GM21717 (cell line): Measurements from ENCODE around the gene HECTD2.
"Not testable (repeated sequence)": the region's sequence is repeated elsewhere in the genome, so short reads cannot be mapped to it uniquely, and the experiment has no call there.

Experiments used
- ATAC-seq: cut with Tn5 transposase; IDR thresholded peaks from one replicate; pipeline ENCODE4 v1.9.1; 2021; ENCODE audit warnings: mild to moderate bottlenecking, moderate library complexity; ENCODE audit not compliant: unreplicated experiment

Gene HECTD2

GRCh38 chr10:91536733-91537132 lies 126.6 kb downstream of the HECTD2 start:
- ATAC-seq = no peak

GRCh38 chr10:91537614-91538383 lies 127.7 kb downstream of the HECTD2 start:
- no peak for ATAC-seq

GRCh38 chr10:91539930-91540329 lies 129.8 kb downstream of the HECTD2 start:
- no peak for ATAC-seq

GRCh38 chr10:91540733-91541132 lies 130.6 kb downstream of the HECTD2 start:
- ATAC-seq = no peak

GRCh38 chr10:91541481-91541880 lies 131.3 kb downstream of the HECTD2 start:
- ATAC-seq = no peak

GRCh38 chr10:91545384-91545783 lies 135.2 kb downstream of the HECTD2 start:
- ATAC-seq = no peak

- no peak for ATAC-seq
Observed at GRCh38 chr10:91545838-91546237, 135.7 kb downstream of the HECTD2 start.

- ATAC-seq = no peak
Observed at GRCh38 chr10:91549262-91549661, 139.1 kb downstream of the HECTD2 start.

- no peak for ATAC-seq
Observed at GRCh38 chr10:91550021-91550420, 139.9 kb downstream of the HECTD2 start.

GRCh38 chr10:91551856-91552255 lies 141.7 kb downstream of the HECTD2 start:
- ATAC-seq = no peak

GRCh38 chr10:91552274-91553095 lies 142.3 kb downstream of the HECTD2 start:
- ATAC-seq = no peak

GRCh38 chr10:91555455-91555854 lies 145.3 kb downstream of the HECTD2 start:
- ATAC-seq = no peak

GRCh38 chr10:91556691-91557566 lies 146.8 kb downstream of the HECTD2 start:
- ATAC-seq = no peak

GRCh38 chr10:91557651-91558111 lies 147.5 kb downstream of the HECTD2 start:
- no peak for ATAC-seq

GRCh38 chr10:91558473-91558872 lies 148.3 kb downstream of the HECTD2 start:
- no peak for ATAC-seq

GRCh38 chr10:91559169-91559568 lies 149.0 kb downstream of the HECTD2 start:
- no peak for ATAC-seq

- ATAC-seq = no peak
Observed at GRCh38 chr10:91559750-91560149, 149.6 kb downstream of the HECTD2 start.

GRCh38 chr10:91560827-91561226 lies 150.7 kb downstream of the HECTD2 start:
- not testable (repeated sequence) for ATAC-seq

- ATAC-seq = no peak
Observed at GRCh38 chr10:91562839-91563581, 152.9 kb downstream of the HECTD2 start.

- ATAC-seq = no peak
Observed at GRCh38 chr10:91564026-91564425, 153.9 kb downstream of the HECTD2 start.
